ENCODE results near the gene UBL5.
"Not testable (repeated sequence)": the region's sequence is repeated elsewhere in the genome, so short reads cannot be mapped to it uniquely, and the experiment has no call there.

- TF ChIP-seq RFX5 (IDR thresholded peaks at IDR 0.05); NR3C1 (IDR thresholded peaks at IDR 0.05); CHD2 (IDR thresholded peaks at IDR 0.05; ENCODE audit: low read length, partially characterized antibody); EHMT2 (IDR thresholded peaks at IDR 0.05; ENCODE audit: low read depth); USF2 (IDR thresholded peaks at IDR 0.05); BHLHE40 (IDR thresholded peaks at IDR 0.05; ENCODE audit: low read depth, low read length); EP300 (IDR thresholded peaks at IDR 0.05); MAX (IDR thresholded peaks at IDR 0.05); CEBPB (IDR thresholded peaks at IDR 0.05); POLR2A (IDR thresholded peaks at IDR 0.05; ENCODE audit: low read length); HDAC2 (IDR thresholded peaks at IDR 0.05); GATA3 (IDR thresholded peaks at IDR 0.05; ENCODE audit: borderline replicate concordance); SREBF2 (IDR thresholded peaks at IDR 0.05): not testable (repeated sequence)
- TF ChIP-seq, protein P1, sequence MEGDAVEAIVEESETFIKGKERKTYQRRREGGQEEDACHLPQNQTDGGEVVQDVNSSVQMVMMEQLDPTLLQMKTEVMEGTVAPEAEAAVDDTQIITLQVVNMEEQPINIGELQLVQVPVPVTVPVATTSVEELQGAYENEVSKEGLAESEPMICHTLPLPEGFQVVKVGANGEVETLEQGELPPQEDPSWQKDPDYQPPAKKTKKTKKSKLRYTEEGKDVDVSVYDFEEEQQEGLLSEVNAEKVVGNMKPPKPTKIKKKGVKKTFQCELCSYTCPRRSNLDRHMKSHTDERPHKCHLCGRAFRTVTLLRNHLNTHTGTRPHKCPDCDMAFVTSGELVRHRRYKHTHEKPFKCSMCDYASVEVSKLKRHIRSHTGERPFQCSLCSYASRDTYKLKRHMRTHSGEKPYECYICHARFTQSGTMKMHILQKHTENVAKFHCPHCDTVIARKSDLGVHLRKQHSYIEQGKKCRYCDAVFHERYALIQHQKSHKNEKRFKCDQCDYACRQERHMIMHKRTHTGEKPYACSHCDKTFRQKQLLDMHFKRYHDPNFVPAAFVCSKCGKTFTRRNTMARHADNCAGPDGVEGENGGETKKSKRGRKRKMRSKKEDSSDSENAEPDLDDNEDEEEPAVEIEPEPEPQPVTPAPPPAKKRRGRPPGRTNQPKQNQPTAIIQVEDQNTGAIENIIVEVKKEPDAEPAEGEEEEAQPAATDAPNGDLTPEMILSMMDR (IDR thresholded peaks at IDR 0.05): not testable (repeated sequence)
Observed at GRCh38 chr19:9791073-9791367, 36.7 kb upstream of the UBL5 start.
